Measurements from ENCODE around the gene UBXN10. TPM values are rescaled to one million over a fixed set of nuclear protein-coding genes. Genes with fewer than 3 reads are reported as not detected.

The UBXN10 gene
- polyA plus RNA-seq, 1 donor (not counting 4 experiments of a cell fraction or from before 2014, with no cell fraction given), result 0.05 TPM

GRCh38 chr1:20139776-20140612 lies 45.9 kb upstream of the UBXN10 start:
- Histone ChIP-seq H3K9me3 (ENCODE audit: control insufficient read depth, low read depth, low read length) (no peaks in the 10 kb centered on the region), H3K9ac (ENCODE audit: control insufficient read depth, extremely low read depth, insufficient read depth, low read length) (no peak overlapping the region), H3K9me1 (ENCODE audit: control insufficient read depth, extremely low read depth, insufficient read depth, low read length) (no peaks in the 10 kb centered on the region), H3K27ac (ENCODE audit: control insufficient read depth, insufficient read depth, low read length) (no peak overlapping the region), H3K36me3 (ENCODE audit: control insufficient read depth in 2 of 2, extremely low read depth in 1 of 2, insufficient read depth in 2 of 2, low read length in 2 of 2) (no peaks in the 10 kb centered on the region), H4K20me1 (ENCODE audit: control insufficient read depth, extremely low read depth, insufficient read depth, low read length) (no peaks in the 10 kb centered on the region), H3K4me1 (ENCODE audit: control insufficient read depth, extremely low read depth, insufficient read depth, low read length) (peaks cover 7% of the 10 kb centered on the region), H3K4me2 (ENCODE audit: control insufficient read depth, extremely low read depth, insufficient read depth, low read depth, low read length) (no peak overlapping the region), H3K4me3 (ENCODE audit: control insufficient read depth in 2 of 3, extremely low read depth in 1 of 3, insufficient read depth in 2 of 3, low read depth in 1 of 3, low read length in 3 of 3) (no peak overlapping the region), H3K27me3 (ENCODE audit: control insufficient read depth, extremely low read depth, insufficient read depth, low read length) (no peaks in the 10 kb centered on the region), H3K79me2 (ENCODE audit: control insufficient read depth, insufficient read depth, low read length) (no peaks in the 10 kb centered on the region), H2AFZ (ENCODE audit: control insufficient read depth, low read length) (no peak overlapping the region)
- dilution Hi-C loops (cut with MboI; ENCODE audit: extremely low pct_ligation_motif_present, low sequenced_read_pairs), result no loop called here
- DNase-seq (ENCODE audit: low read depth, low spot score), result no peak
- no peak for TF ChIP-seq EZH2 (IDR thresholded peaks at IDR 0.05; ENCODE audit: low read length)
- TF ChIP-seq, protein P1, sequence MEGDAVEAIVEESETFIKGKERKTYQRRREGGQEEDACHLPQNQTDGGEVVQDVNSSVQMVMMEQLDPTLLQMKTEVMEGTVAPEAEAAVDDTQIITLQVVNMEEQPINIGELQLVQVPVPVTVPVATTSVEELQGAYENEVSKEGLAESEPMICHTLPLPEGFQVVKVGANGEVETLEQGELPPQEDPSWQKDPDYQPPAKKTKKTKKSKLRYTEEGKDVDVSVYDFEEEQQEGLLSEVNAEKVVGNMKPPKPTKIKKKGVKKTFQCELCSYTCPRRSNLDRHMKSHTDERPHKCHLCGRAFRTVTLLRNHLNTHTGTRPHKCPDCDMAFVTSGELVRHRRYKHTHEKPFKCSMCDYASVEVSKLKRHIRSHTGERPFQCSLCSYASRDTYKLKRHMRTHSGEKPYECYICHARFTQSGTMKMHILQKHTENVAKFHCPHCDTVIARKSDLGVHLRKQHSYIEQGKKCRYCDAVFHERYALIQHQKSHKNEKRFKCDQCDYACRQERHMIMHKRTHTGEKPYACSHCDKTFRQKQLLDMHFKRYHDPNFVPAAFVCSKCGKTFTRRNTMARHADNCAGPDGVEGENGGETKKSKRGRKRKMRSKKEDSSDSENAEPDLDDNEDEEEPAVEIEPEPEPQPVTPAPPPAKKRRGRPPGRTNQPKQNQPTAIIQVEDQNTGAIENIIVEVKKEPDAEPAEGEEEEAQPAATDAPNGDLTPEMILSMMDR (optimal IDR thresholded peaks at IDR 0.05 in 1 of 3, IDR thresholded peaks at IDR 0.05 in 1 of 3, conservative IDR thresholded peaks at IDR 0.05 in 1 of 3; ENCODE audit: extremely low read depth in 1 of 3, insufficient read depth in 2 of 3, low read length in 3 of 3), result no peak
- FAIRE-seq, result no peak

DNA sequence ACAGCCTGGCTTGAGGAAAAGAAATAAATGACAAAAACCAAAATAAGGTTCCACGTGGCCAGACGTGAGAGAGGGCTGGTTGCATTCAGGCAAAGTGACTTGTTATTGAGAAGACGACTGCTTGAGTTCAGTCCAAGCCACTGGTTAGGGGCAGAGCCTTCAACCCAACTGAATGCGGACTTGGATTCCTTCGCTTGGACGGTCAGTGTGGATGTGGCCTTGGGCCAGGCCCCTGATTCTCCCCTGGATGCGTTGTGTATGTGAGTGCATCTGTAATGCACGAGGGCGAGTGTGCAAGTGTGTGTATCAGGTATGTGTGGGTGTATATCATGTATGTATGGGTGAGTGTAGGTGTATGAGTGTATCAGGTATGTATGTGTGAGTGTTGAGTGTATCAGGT lies 44.9 kb upstream of the UBXN10 start:
- H3K4me2 ChIP-seq (ENCODE audit: control insufficient read depth, extremely low read depth, insufficient read depth, low read depth, low read length), result no peak overlapping the region
- H3K79me2 ChIP-seq (ENCODE audit: control insufficient read depth, insufficient read depth, low read length), result no peaks in the 10 kb centered on the region
- dilution Hi-C loops (cut with MboI; ENCODE audit: extremely low pct_ligation_motif_present, low sequenced_read_pairs), result no loop called here
- H3K9me1 ChIP-seq (ENCODE audit: control insufficient read depth, extremely low read depth, insufficient read depth, low read length), result no peaks in the 10 kb centered on the region
- FAIRE-seq (no peak), DNase-seq (ENCODE audit: low read depth, low spot score) (no peak)
- TF ChIP-seq EZH2 (IDR thresholded peaks at IDR 0.05; ENCODE audit: low read length), result no peak
- H3K9me3 ChIP-seq (ENCODE audit: control insufficient read depth, low read depth, low read length), result no peaks in the 10 kb centered on the region
- no peaks in the 10 kb centered on the region for H4K20me1 ChIP-seq (ENCODE audit: control insufficient read depth, extremely low read depth, insufficient read depth, low read length)
- no peaks in the 10 kb centered on the region for H3K36me3 ChIP-seq (ENCODE audit: control insufficient read depth in 2 of 2, extremely low read depth in 1 of 2, insufficient read depth in 2 of 2, low read length in 2 of 2)
- no peak overlapping the region for H2AFZ ChIP-seq (ENCODE audit: control insufficient read depth, low read length)
- H3K4me1 ChIP-seq (ENCODE audit: control insufficient read depth, extremely low read depth, insufficient read depth, low read length), result peaks cover 7% of the 10 kb centered on the region
- H3K27me3 ChIP-seq (ENCODE audit: control insufficient read depth, extremely low read depth, insufficient read depth, low read length), result no peaks in the 10 kb centered on the region
- H3K27ac ChIP-seq (ENCODE audit: control insufficient read depth, insufficient read depth, low read length), result no peak overlapping the region
- H3K4me3 ChIP-seq (ENCODE audit: control insufficient read depth in 2 of 3, extremely low read depth in 1 of 3, insufficient read depth in 2 of 3, low read depth in 1 of 3, low read length in 3 of 3), result no peak overlapping the region
- no peak overlapping the region for H3K9ac ChIP-seq (ENCODE audit: control insufficient read depth, extremely low read depth, insufficient read depth, low read length)
